H1 (cell line): Measurements from ENCODE around the gene SPINK7. TPM values are rescaled to one million over a fixed set of nuclear protein-coding genes. Genes with fewer than 3 reads are reported as not detected.

Experiments
- CTCF ChIA-PET: fragments of 300-600 bp; sonication (Branson Sonifier 250); formaldehyde crosslinking; loops from one replicate; lab custom pipeline; 2021; ENCODE audit not compliant: partially characterized antibody; lab: Charles Lee
- POLR2A ChIA-PET: fragments of 300-600 bp; sonication (Branson Sonifier 250); formaldehyde crosslinking; loops from one replicate; lab custom pipeline; 2021; ENCODE audit warnings: inconsistent platforms; ENCODE audit not compliant: partially characterized antibody; lab: Charles Lee
- DNase-seq, 2 experiments: peaks; one replicate each; pipeline versions ENCODE4 v3.0.0 to v3.0.0-alpha.2; 2010 to 2022; ENCODE audit warnings: low spot score in 2 of 2, low read depth in 1 of 2, mixed read lengths in 1 of 2
- FAIRE-seq: peaks from 2 replicates; lab custom pipeline; 2011; peaks lifted over from hg19 to GRCh38; lab: Jason Lieb, UNC
- H2AFZ ChIP-seq: 2 replicates; pipeline ENCODE4 v1.8.1; 2012; ENCODE audit warnings: low read length, inconsistent platforms
- H2AK5ac ChIP-seq: 2 replicates; pipeline ENCODE4 v1.6.1; 2013; ENCODE audit warnings: low read depth, low read length
- H2BK120ac ChIP-seq: replicated peaks from 2 replicates; pipeline ENCODE3; 2013; ENCODE audit warnings: low read depth, low read length, inconsistent platforms
- H2BK12ac ChIP-seq: 2 replicates; pipeline ENCODE4 v1.6.1; 2013; ENCODE audit warnings: low read depth, low read length
- H2BK15ac ChIP-seq: 2 replicates; pipeline ENCODE4 v1.6.1; 2013; ENCODE audit warnings: low read length
- H2BK20ac ChIP-seq: 2 replicates; pipeline ENCODE4 v1.6.1; 2013; ENCODE audit warnings: low read length
- H2BK5ac ChIP-seq: 2 replicates; pipeline ENCODE4 v1.6.1; 2013; ENCODE audit warnings: low read depth, low read length
- H3K14ac ChIP-seq: 2 replicates; pipeline ENCODE4 v1.6.1; 2013; ENCODE audit warnings: inconsistent platforms; ENCODE audit not compliant: insufficient read length
- H3K18ac ChIP-seq: 2 replicates; pipeline ENCODE4 v1.6.1; 2013; ENCODE audit warnings: low read length; ENCODE audit errors: extremely low read depth
- H3K23ac ChIP-seq: 2 replicates; pipeline ENCODE4 v1.6.1; 2013; ENCODE audit warnings: inconsistent platforms; ENCODE audit not compliant: insufficient read length
- H3K23me2 ChIP-seq: 2 replicates; pipeline ENCODE4 v1.6.1; 2013; ENCODE audit warnings: low read depth, low read length
- H3K27ac ChIP-seq: 2 replicates; pipeline ENCODE4 v1.6.1; 2011; ENCODE audit warnings: low read depth, low read length, inconsistent platforms
- H3K27me3 ChIP-seq, 4 experiments: replicated peaks in 1 of 4; 1 replicate in 1 of 4; 2 replicates in 3 of 4; pipeline versions ENCODE4 v1.6.1 to v1.8.1; 2011 to 2013; ENCODE audit warnings: low read length in 3 of 4, mild to moderate bottlenecking in 3 of 4, inconsistent platforms in 2 of 4, mixed read lengths in 2 of 4, moderate library complexity in 1 of 4; ENCODE audit not compliant: control insufficient read depth in 3 of 4, insufficient read depth in 3 of 4; ENCODE audit errors: extremely low read depth in 1 of 4
- H3K36me3 ChIP-seq, 4 experiments: 2 replicates each; pipeline versions ENCODE4 v1.6.1 to v1.8.1; 2011 to 2013; ENCODE audit warnings: mild to moderate bottlenecking in 4 of 4, low read length in 3 of 4, moderate library complexity in 2 of 4, control low read depth in 1 of 4, inconsistent platforms in 1 of 4; ENCODE audit not compliant: insufficient read depth in 4 of 4, control insufficient read depth in 2 of 4
- H3K4ac ChIP-seq: replicated peaks from 2 replicates; pipeline ENCODE3; 2013; ENCODE audit warnings: low read length, low read depth, mixed read lengths, inconsistent platforms; ENCODE audit not compliant: insufficient read length
- H3K4me1 ChIP-seq, 4 experiments: replicated peaks in 1 of 4; 1 replicate in 1 of 4; 2 replicates in 3 of 4; pipeline versions ENCODE4 v1.6.1 to v1.8.1; 2011 to 2013; ENCODE audit warnings: low read length in 3 of 4, inconsistent platforms in 2 of 4, mixed read lengths in 1 of 4; ENCODE audit not compliant: insufficient read depth in 4 of 4, control insufficient read depth in 3 of 4
- H3K4me2 ChIP-seq, 2 experiments: 2 replicates each; pipeline versions ENCODE4 v1.6.1 to v1.8.1; 2011 to 2013; ENCODE audit warnings: low read depth in 2 of 2, low read length in 2 of 2, control low read depth in 1 of 2, inconsistent platforms in 1 of 2, mild to moderate bottlenecking in 1 of 2; ENCODE audit not compliant: insufficient read depth in 1 of 2
- H3K4me3 ChIP-seq, 4 experiments: fragments of 200-600, 300-600 bp in 1 of 4; sonication (generic), shearing (Covaris generic), sonication (Bioruptor Twin) in 1 of 4; 2 replicates each; pipeline versions ENCODE4 v1.5.1 to v1.8.1; 2011 to 2016; ENCODE audit warnings: low read length in 4 of 4, low read depth in 3 of 4, control low read depth in 2 of 4, inconsistent platforms in 2 of 4, mild to moderate bottlenecking in 2 of 4, mixed read lengths in 1 of 4, moderate library complexity in 1 of 4; ENCODE audit not compliant: insufficient read depth in 2 of 4; ENCODE audit errors: extremely low read depth in 1 of 4
- H3K56ac ChIP-seq: replicated peaks from 2 replicates; pipeline ENCODE3; 2013; ENCODE audit warnings: low read depth, mild to moderate bottlenecking, mixed read lengths, low read length, inconsistent platforms; ENCODE audit not compliant: insufficient read length
- H3K79me1 ChIP-seq: 2 replicates; pipeline ENCODE4 v1.6.1; 2013; ENCODE audit warnings: low read depth, low read length, control low read depth
- H3K79me2 ChIP-seq, 2 experiments: 2 replicates each; pipeline versions ENCODE4 v1.6.1 to v1.8.1; 2012 to 2013; ENCODE audit warnings: low read length in 2 of 2, mild to moderate bottlenecking in 2 of 2, inconsistent platforms in 1 of 2; ENCODE audit not compliant: insufficient read depth in 2 of 2, control insufficient read depth in 1 of 2
- H3K9ac ChIP-seq, 4 experiments: replicated peaks in 1 of 4; 1 replicate in 1 of 4; 2 replicates in 3 of 4; pipeline versions ENCODE4 v1.6.1 to v1.8.1; 2011 to 2013; ENCODE audit warnings: low read depth in 3 of 4, low read length in 3 of 4, control low read depth in 2 of 4, mild to moderate bottlenecking in 2 of 4, moderate library complexity in 2 of 4, inconsistent platforms in 1 of 4; ENCODE audit errors: extremely low read depth in 1 of 4
- H3K9me3 ChIP-seq, 2 experiments: 2 replicates each; pipeline versions ENCODE4 v1.6.1 to v1.8.1; 2012 to 2013; ENCODE audit warnings: mild to moderate bottlenecking in 2 of 2, moderate library complexity in 2 of 2, control low read depth in 1 of 2, inconsistent platforms in 1 of 2, low read depth in 1 of 2, low read length in 1 of 2, mixed read lengths in 1 of 2; ENCODE audit not compliant: insufficient read depth in 2 of 2
- H4K20me1 ChIP-seq, 2 experiments: replicated peaks in 1 of 2; 2 replicates each; pipeline versions ENCODE3 to v1.8.1; 2011 to 2013; ENCODE audit warnings: inconsistent platforms in 2 of 2, low read length in 2 of 2, mild to moderate bottlenecking in 1 of 2; ENCODE audit not compliant: insufficient read depth in 2 of 2, control insufficient read depth in 1 of 2
- H4K5ac ChIP-seq: 2 replicates; pipeline ENCODE4 v1.6.1; 2013; ENCODE audit warnings: low read length, low read depth, mixed read lengths, inconsistent platforms; ENCODE audit not compliant: insufficient read length
- H4K8ac ChIP-seq: 2 replicates; pipeline ENCODE4 v1.8.0; 2013; ENCODE audit warnings: mild to moderate bottlenecking, moderate library complexity, low read length, inconsistent platforms; ENCODE audit not compliant: insufficient read depth; ENCODE audit errors: extremely low read depth
- H4K91ac ChIP-seq: replicated peaks from 2 replicates; pipeline ENCODE3; 2013; ENCODE audit warnings: low read length, mixed read lengths, inconsistent platforms; ENCODE audit not compliant: insufficient read length
- BACH1 ChIP-seq: IDR thresholded peaks from 2 replicates; pipeline ENCODE4 v1.6.1; 2012; ENCODE audit warnings: low read length, improper control_type of control experiment
- CTCF ChIP-seq, 3 experiments: IDR thresholded peaks; 1 replicate in 2 of 3; 2 replicates in 1 of 3; pipeline versions ENCODE4 v1.5.1 to v1.6.1; 2011; ENCODE audit warnings: low read length in 3 of 3, mild to moderate bottlenecking in 3 of 3, inconsistent platforms in 2 of 3, low read depth in 1 of 3, moderate library complexity in 1 of 3; ENCODE audit not compliant: insufficient read depth in 1 of 3; ENCODE audit errors: control extremely low read depth in 1 of 3
- GTF2F1 ChIP-seq: IDR thresholded peaks from 2 replicates; pipeline ENCODE4 v1.6.1; 2012; ENCODE audit warnings: low read depth, low read length, improper control_type of control experiment, borderline replicate concordance
- KDM1A ChIP-seq: fragments of 200-600, 300-600 bp; sonication (generic); IDR thresholded peaks from 2 replicates; pipeline ENCODE4 v1.7.1; 2016; ENCODE audit warnings: mild to moderate bottlenecking, low read length, borderline replicate concordance
- NANOG ChIP-seq: IDR thresholded peaks from 2 replicates; pipeline ENCODE4 v1.6.1; 2011; ENCODE audit warnings: low read length, low read depth, mild to moderate bottlenecking, inconsistent platforms; ENCODE audit not compliant: insufficient read depth, poor library complexity, severe bottlenecking
- RNF2 ChIP-seq: fragments of 200-900, 300-1000 bp; sonication (generic); IDR thresholded peaks from 2 replicates; pipeline ENCODE4 v1.7.1; 2016; ENCODE audit warnings: borderline replicate concordance, low read depth, mild to moderate bottlenecking, antibody characterized with exemption, low read length; ENCODE audit not compliant: poor library complexity, severe bottlenecking; ENCODE audit errors: missing control alignments
- TAF7 ChIP-seq: optimal IDR thresholded peaks from 2 replicates; pipeline ENCODE3; 2011; ENCODE audit warnings: low read depth, mild to moderate bottlenecking, inconsistent platforms, low read length, moderate library complexity, borderline replicate concordance
- TCF12 ChIP-seq: IDR thresholded peaks from 2 replicates; pipeline ENCODE4 v1.6.1; 2011; ENCODE audit warnings: low read depth, mild to moderate bottlenecking, low read length
- YY1 ChIP-seq: IDR thresholded peaks from 2 replicates; pipeline ENCODE4 v1.6.1; 2011; ENCODE audit warnings: low read depth, mild to moderate bottlenecking, low read length
- WGBS, 2 experiments: shearing (Covaris generic) in 1 of 2; methylation state at CpG; one replicate each; pipeline versions ENCODE4 v1.1.6 to v1.1.7; 2013 to 2015; ENCODE audit warnings: low lambda C conversion rate in 2 of 2, mixed read lengths in 2 of 2, inconsistent platforms in 1 of 2, low coverage in 1 of 2, missing lambda C conversion rate in 1 of 2; ENCODE audit not compliant: insufficient replicate concordance in 2 of 2, insufficient coverage in 1 of 2, insufficient read length in 1 of 2; ENCODE audit errors: extremely low coverage in 1 of 2, missing lambda C conversion rate in 1 of 2; 5-methylcytosine and 5-hydroxymethylcytosine counted together
- long read RNA-seq, 2 experiments: library from RNA in 1 of 2; library from capped mRNA in 1 of 2; stranded (forward); transcript quantifications; one replicate each; pipeline ENCODE4 v2.0.0, GENCODE V29; 2021; ENCODE audit warnings: inconsistent platforms in 1 of 2
- polyA minus RNA-seq, 3 experiments: library from RNA; depleted of rRNA, polyadenylated mRNA; stranded (reverse); fragments of >200 nt; gene quantifications; 1 replicate in 2 of 3; 2 replicates in 1 of 3; pipeline ENCODE4 v1.2.3, GENCODE V29; 2011
- polyA plus RNA-seq, 7 experiments: library from polyadenylated mRNA; depleted of rRNA in 3 of 7; stranded (reverse) in 5 of 7; unstranded in 2 of 7; fragments of >200 nt in 5 of 7; fragments of 200-250 nt in 2 of 7; gene quantifications; 1 replicate in 5 of 7; 2 replicates in 1 of 7; 4 replicates in 1 of 7; pipeline versions ENCODE4 v1.2.1 to v1.2.3, GENCODE V29; 2011 to 2013; ENCODE audit warnings: missing spikeins in 2 of 7, mixed read lengths in 2 of 7
- total RNA-seq: library from RNA; stranded (reverse); fragmentation: NEBNext Ultra II Directional; extraction: Animal tissue kit (Norgen Biotek cat#: 25700); gene quantifications from 2 replicates; pipeline ENCODE4 v1.2.1, GENCODE V29; 2021

Gene SPINK7
- total RNA-seq, result not detected in 2 replicates
- polyA plus RNA-seq (2011; rRNA removed), result not detected in 2 replicates
- polyA plus RNA-seq (2011; cell fraction: cytosol; rRNA removed), result not detected
- polyA plus RNA-seq (2011; cell fraction: nucleus; rRNA removed), result not detected
- polyA plus RNA-seq (2012, experiment 1 of 2), result not detected in 4 replicates
- not detected for polyA plus RNA-seq (2012, experiment 2 of 2)
- not detected for polyA plus RNA-seq (2013, experiment 1 of 2)
- not detected for polyA plus RNA-seq (2013, experiment 2 of 2)
- not detected in 2 replicates for polyA minus RNA-seq (2011; rRNA and poly(A)+ RNA removed)
- not detected for polyA minus RNA-seq (2011; cell fraction: cytosol; rRNA and poly(A)+ RNA removed)
- not detected for polyA minus RNA-seq (2011; cell fraction: nucleus; rRNA and poly(A)+ RNA removed)
- long read RNA-seq, experiment 1, result 0 reads
- long read RNA-seq, experiment 2, result 0 reads

DNA sequence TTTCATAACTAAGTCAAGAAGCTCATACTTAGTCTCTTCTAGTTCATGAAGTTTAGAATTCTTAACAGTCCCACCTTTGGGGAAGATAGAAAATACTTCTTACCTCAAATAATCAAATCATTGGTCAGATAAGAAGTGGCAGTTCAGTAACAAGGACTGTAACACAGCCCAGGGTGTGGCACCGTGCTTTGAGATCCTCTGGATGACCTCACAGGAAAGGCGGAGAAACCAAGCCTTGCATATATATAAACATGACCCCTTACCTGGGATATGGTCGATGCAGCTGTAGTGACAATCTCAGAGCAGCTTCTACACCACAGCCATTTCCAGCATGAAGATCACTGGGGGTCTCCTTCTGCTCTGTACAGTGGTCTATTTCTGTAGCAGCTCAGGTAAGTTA, at the start of gene SPINK7:
TSS of gene SPINK7 (plus strand) at position 271 of the 400 bp plus-strand sequence. CDS start at position 332, 61 bp downstream.
- Histone ChIP-seq H3K4me1 (no peaks in the 10 kb centered on the region), H3K4me2 (no peak within 1 kb of the TSS), H4K91ac (no peak within 1 kb of the TSS), H2BK5ac (no peak within 1 kb of the TSS), H3K14ac (no peak within 1 kb of the TSS), H2BK120ac (no peak within 1 kb of the TSS), H3K18ac (no peak within 1 kb of the TSS), H3K79me2 (no peaks in the 10 kb centered on the region), H2BK20ac (no peak within 1 kb of the TSS), H3K23ac (no peak within 1 kb of the TSS), H3K79me1 (no peaks in the 10 kb centered on the region; the same call in 1 of the 2 replicates), H3K56ac (no peak within 1 kb of the TSS), H3K27ac (no peak within 1 kb of the TSS), H4K5ac (no peak within 1 kb of the TSS), H3K9me3 (peaks cover 0 to 4% of the 10 kb centered on the region in 2 experiments; a peak in 1 of 4 replicates), H3K4ac (no peak within 1 kb of the TSS), H2AK5ac (no peak within 1 kb of the TSS), H4K20me1 (no peaks in the 10 kb centered on the region), H3K23me2 (no peaks in the 10 kb centered on the region), H3K27me3 (peaks cover 0 to 2% (median 0%) of the 10 kb centered on the region in 4 experiments; a peak in 1 of 7 replicates), H2AFZ (no peak within 1 kb of the TSS), H2BK15ac (no peak within 1 kb of the TSS), H3K4me3 (no peak within 1 kb of the TSS), H2BK12ac (no peak within 1 kb of the TSS), H3K9ac (no peak within 1 kb of the TSS), H4K8ac (no peak within 1 kb of the TSS), H3K36me3 (no peaks in the 10 kb centered on the region)
- ChIA-PET CTCF (interaction anchor here (1.2 kb wide), 1 partner anchor 20 kb away, joined by 3 read pairs; no protein-coding TSS in a partner anchor), POLR2A (no interaction called here)
- 79% methylated on average over 3 of the region's 3 CpGs; no CpG with 5 or more reads in 1 of the 2 experiments for WGBS, 2 experiments
- FAIRE-seq (no peak), DNase-seq (no peak)
- no peak for TF ChIP-seq NANOG
- TF ChIP-seq BACH1, result no peak
- no peak for TF ChIP-seq YY1
- no peak for TF ChIP-seq TAF7
- TF ChIP-seq RNF2, result no peak
- TF ChIP-seq KDM1A, result no peak
- TF ChIP-seq CTCF (IDR thresholded peaks at IDR 0.05; ENCODE audit: control extremely low read depth in 1 of 3, insufficient read depth in 1 of 3, low read depth in 1 of 3, low read length in 3 of 3), result no peak
- no peak for TF ChIP-seq TCF12
- no peak for TF ChIP-seq GTF2F1
